Stimulated activated CD8-positive, alpha-beta memory T cell treated with anti-CD3 and anti-CD28 coated beads, Interleukin-15, amount 100 ng/mL, for 4 hours (primary cell): ENCODE results near the gene RALGAPA2.

ENCODE experiments used
- DNase-seq, 2 donors: peaks; one replicate each; pipeline ENCODE4 v3.0.0-alpha.2; 2020; ENCODE audit warnings: low read depth in 2 of 2

RALGAPA2 gene

GRCh38 chr20:20404633-20405032, 307.8 kb downstream of the RALGAPA2 start:
- DNase-seq: no peak

- DNase-seq: no peak
Observed at GRCh38 chr20:20401991-20402390, 310.5 kb downstream of the RALGAPA2 start.

- DNase-seq: no peak
Observed at GRCh38 chr20:20399531-20400500, 312.6 kb downstream of the RALGAPA2 start.

- no peak for DNase-seq
Observed at GRCh38 chr20:20398123-20398522, 314.3 kb downstream of the RALGAPA2 start.

- no peak for DNase-seq
Observed at GRCh38 chr20:20396794-20397193, 315.6 kb downstream of the RALGAPA2 start.

- DNase-seq: no peak
Observed at GRCh38 chr20:20395903-20396568, 316.4 kb downstream of the RALGAPA2 start.

GRCh38 chr20:20395087-20395486, 317.4 kb downstream of the RALGAPA2 start:
- DNase-seq: no peak

- DNase-seq: no peak
Observed at GRCh38 chr20:20393207-20394120, 319.0 kb downstream of the RALGAPA2 start.

- DNase-seq: no peak
Observed at GRCh38 chr20:20391766-20392165, 320.7 kb downstream of the RALGAPA2 start.

GRCh38 chr20:20391115-20391514, 321.3 kb downstream of the RALGAPA2 start:
- DNase-seq: no peak

- no peak for DNase-seq
Observed at GRCh38 chr20:20390393-20390792, 322.1 kb downstream of the RALGAPA2 start.

GRCh38 chr20:20386192-20386591, 326.3 kb downstream of the RALGAPA2 start:
- DNase-seq: no peak

- no peak for DNase-seq
Observed at GRCh38 chr20:20375862-20376261, 336.6 kb downstream of the RALGAPA2 start.

- no peak for DNase-seq
Observed at GRCh38 chr20:20373091-20373571, 339.3 kb downstream of the RALGAPA2 start.

- no peak for DNase-seq
Observed at GRCh38 chr20:20371681-20372080, 340.8 kb downstream of the RALGAPA2 start.

GRCh38 chr20:20371083-20371482, 341.4 kb downstream of the RALGAPA2 start:
- DNase-seq: no peak

- no peak for DNase-seq
Observed at GRCh38 chr20:20370094-20370575, 342.3 kb downstream of the RALGAPA2 start.

GRCh38 chr20:20369250-20370093, 343.0 kb downstream of the RALGAPA2 start:
- DNase-seq: no peak

GRCh38 chr20:20368418-20369249, 343.8 kb downstream of the RALGAPA2 start:
- no peak for DNase-seq
